CD8-positive, alpha-beta memory T cell (primary cell): ENCODE data around the gene INO80B. TPM values are rescaled to one million over a fixed set of nuclear protein-coding genes. Genes with fewer than 3 reads are reported as not detected.
"Not testable (repeated sequence)": the region's sequence is repeated elsewhere in the genome, so short reads cannot be mapped to it uniquely, and the experiment has no call there.

Experiments used
- CTCF ChIA-PET: fragments of 350-600 bp; sonication (Branson Sonifier 250); formaldehyde crosslinking; loops from one replicate; lab custom pipeline; 2021; ENCODE audit warnings: antibody characterized with exemption; lab: Charles Lee
- POLR2A ChIA-PET: fragments of 350-600 bp; sonication (Branson Sonifier 250); formaldehyde crosslinking; loops from one replicate; lab custom pipeline; 2021; ENCODE audit warnings: antibody characterized with exemption; lab: Charles Lee
- DNase-seq, 5 donors: peaks; one replicate each; pipeline versions ENCODE4 v3.0.0 to v3.0.0-alpha.2; 2020 to 2022; ENCODE audit warnings: mixed read lengths in 1 of 5
- H3K27ac ChIP-seq: one replicate; pipeline ENCODE4 v1.7.0; 2013; ENCODE audit warnings: low read depth, mild to moderate bottlenecking, low read length, moderate library complexity
- H3K27me3 ChIP-seq: 2 replicates; pipeline ENCODE4 v1.7.0; 2013; ENCODE audit warnings: low read length, mild to moderate bottlenecking; ENCODE audit not compliant: insufficient read depth, poor library complexity, severe bottlenecking
- H3K36me3 ChIP-seq: 2 replicates; pipeline ENCODE4 v1.7.0; 2013; ENCODE audit warnings: mild to moderate bottlenecking, low read length, moderate library complexity; ENCODE audit not compliant: insufficient read depth
- H3K4me1 ChIP-seq: 2 replicates; pipeline ENCODE4 v1.7.0; 2013; ENCODE audit warnings: mild to moderate bottlenecking, low read length, moderate library complexity; ENCODE audit not compliant: insufficient read depth
- H3K4me3 ChIP-seq: 2 replicates; pipeline ENCODE4 v1.7.0; 2013; ENCODE audit warnings: mild to moderate bottlenecking, low read length
- H3K9me3 ChIP-seq: 2 replicates; pipeline ENCODE4 v1.7.0; 2013; ENCODE audit warnings: mild to moderate bottlenecking, low read length
- H3K27ac Mint-ChIP-seq, 8 donors: one replicate each; pipeline ENCODE4 v1.8.0; 2020 to 2021; ENCODE audit warnings: mixed read lengths in 8 of 8, mild to moderate bottlenecking in 6 of 8, inconsistent platforms in 3 of 8, moderate library complexity in 3 of 8
- H3K27me3 Mint-ChIP-seq, 2 donors: one replicate each; pipeline ENCODE4 v1.8.0; 2020 to 2021; ENCODE audit warnings: mixed read lengths in 2 of 2, mild to moderate bottlenecking in 1 of 2, moderate library complexity in 1 of 2
- H3K36me3 Mint-ChIP-seq, 3 donors: one replicate each; pipeline ENCODE4 v1.8.0; 2020 to 2021; ENCODE audit warnings: mixed read lengths in 3 of 3, inconsistent platforms in 1 of 3, mild to moderate bottlenecking in 1 of 3
- H3K4me1 Mint-ChIP-seq, 3 donors: one replicate each; pipeline ENCODE4 v1.8.0; 2020 to 2021; ENCODE audit warnings: mixed read lengths in 3 of 3, inconsistent platforms in 1 of 3, mild to moderate bottlenecking in 1 of 3
- H3K4me3 Mint-ChIP-seq, 7 donors: one replicate each; pipeline ENCODE4 v1.8.0; 2020 to 2021; ENCODE audit warnings: mixed read lengths in 7 of 7, mild to moderate bottlenecking in 6 of 7, moderate library complexity in 4 of 7, inconsistent platforms in 2 of 7
- H3K9me3 Mint-ChIP-seq, 5 donors: one replicate each; pipeline ENCODE4 v1.8.0; 2020 to 2022; ENCODE audit warnings: mixed read lengths in 5 of 5, mild to moderate bottlenecking in 3 of 5, moderate library complexity in 2 of 5, inconsistent platforms in 1 of 5
- polyA plus RNA-seq: library from polyadenylated mRNA; unstranded; fragments of 300-500 nt; fragmentation: Illumina TruSeq; gene quantifications from one replicate; pipeline ENCODE4 v1.2.3, GENCODE V29; 2021
- total RNA-seq, 2 experiments: library from RNA; stranded (reverse); gene quantifications; one replicate each; pipeline ENCODE4 v1.2.3, GENCODE V29; 2021

Gene INO80B
- total and polyA plus RNA-seq, 3 experiments from 2014 or later: 7.6 to 44.3 (median 44.1) TPM

GRCh38 chr2:74442483-74443297, 12.2 kb upstream of the INO80B start:
- POLR2A ChIA-PET: interaction anchor here (0.5 to 0.7 kb wide), 3 partner anchors 19 to 599 kb away, joined by 3 to 5 read pairs (median 3); no protein-coding TSS in a partner anchor
- CTCF ChIA-PET, H3K4me3 ChIP-seq, H3K36me3 Mint-ChIP-seq, H3K36me3 ChIP-seq, H3K27ac ChIP-seq, H3K9me3 Mint-ChIP-seq, H3K4me1 ChIP-seq, DNase-seq, H3K9me3 ChIP-seq: not testable (repeated sequence)
- H3K27me3 ChIP-seq: peaks cover 26% of the 10 kb centered on the region
- H3K27ac Mint-ChIP-seq: peak overlapping the region in 4 of 8 donors; percentile 48 to 81 (median 66)
- peaks cover 6 to 20% (median 8%) of the 10 kb centered on the region in 3 donors for H3K4me1 Mint-ChIP-seq
- peak overlapping the region in 6 of 7 donors; percentile 52 to 78 (median 66) for H3K4me3 Mint-ChIP-seq
- peaks cover 27 to 37% of the 10 kb centered on the region in 2 donors for H3K27me3 Mint-ChIP-seq

- Histone ChIP-seq H3K36me3 (no peaks in the 10 kb centered on the region), H3K9me3 (no peaks in the 10 kb centered on the region), H3K4me1 (peaks cover 8% of the 10 kb centered on the region), H3K4me3 (no peak overlapping the region), H3K27me3 (peaks cover 26% of the 10 kb centered on the region), H3K27ac (no peak overlapping the region)
- Mint-ChIP-seq H3K27me3 (peaks cover 21 to 24% of the 10 kb centered on the region in 2 donors), H3K4me1 (peaks cover 6 to 20% (median 8%) of the 10 kb centered on the region in 3 donors), H3K9me3 (peaks cover 0 to 2% (median 0%) of the 10 kb centered on the region in 5 donors), H3K4me3 (no peak overlapping the region), H3K27ac (no peak overlapping the region), H3K36me3 (no peaks in the 10 kb centered on the region)
- POLR2A ChIA-PET: no interaction called here
- DNase-seq: no peak
- CTCF ChIA-PET: interaction anchor here (0.9 to 1.5 kb wide), 2 partner anchors 10 to 44 kb away, joined by 3 to 4 read pairs; partner anchors contain the start of gene INO80B
Measured at GRCh38 chr2:74444498-74445318, 10.2 kb upstream of the INO80B start.

GRCh38 chr2:74447230-74447999, 7.5 kb upstream of the INO80B start:
- Mint-ChIP-seq H3K27ac (no peak overlapping the region), H3K36me3 (no peaks in the 10 kb centered on the region), H3K4me1 (peaks cover 3 to 4% (median 4%) of the 10 kb centered on the region in 3 donors), H3K27me3 (peaks cover 14 to 16% of the 10 kb centered on the region in 2 donors), H3K9me3 (no peaks in the 10 kb centered on the region), H3K4me3 (no peak overlapping the region)
- POLR2A ChIA-PET: no interaction called here
- H3K4me3 ChIP-seq: no peak overlapping the region
- H3K4me1 ChIP-seq: peaks cover 5% of the 10 kb centered on the region
- DNase-seq: no peak
- CTCF ChIA-PET: no interaction called here
- H3K27ac ChIP-seq: no peak overlapping the region
- no peaks in the 10 kb centered on the region for H3K9me3 ChIP-seq
- peaks cover 5% of the 10 kb centered on the region for H3K27me3 ChIP-seq
- H3K36me3 ChIP-seq: no peaks in the 10 kb centered on the region

GRCh38 chr2:74448771-74449170, 6.1 kb upstream of the INO80B start:
- H3K36me3 ChIP-seq: no peaks in the 10 kb centered on the region
- CTCF ChIA-PET: interaction anchor here (1.3 kb wide), 1 partner anchor 57 kb away, joined by 4 read pairs; no protein-coding TSS in a partner anchor
- no peak overlapping the region for H3K4me3 ChIP-seq
- POLR2A ChIA-PET: no interaction called here
- Mint-ChIP-seq H3K4me3 (no peak overlapping the region), H3K4me1 (peaks cover 13 to 15% (median 15%) of the 10 kb centered on the region in 3 donors), H3K27me3 (peaks cover 8 to 15% of the 10 kb centered on the region in 2 donors), H3K27ac (peak overlapping the region in 2 of 8 donors; percentile 26 to 32), H3K36me3 (no peaks in the 10 kb centered on the region), H3K9me3 (no peaks in the 10 kb centered on the region)
- no peaks in the 10 kb centered on the region for H3K27me3 ChIP-seq
- H3K9me3 ChIP-seq: no peaks in the 10 kb centered on the region
- DNase-seq: no peak
- H3K4me1 ChIP-seq: peaks cover 12% of the 10 kb centered on the region
- no peak overlapping the region for H3K27ac ChIP-seq

GRCh38 chr2:74450570-74451190, 4.2 kb upstream of the INO80B start:
- POLR2A ChIA-PET: interaction anchor here (0.6 to 0.7 kb wide), 2 partner anchors 23 to 46 kb away, joined by 4 to 7 read pairs; no protein-coding TSS in a partner anchor
- Histone ChIP-seq H3K27ac (no peak overlapping the region), H3K4me1 (peaks cover 24% of the 10 kb centered on the region), H3K36me3 (no peaks in the 10 kb centered on the region), H3K27me3 (no peaks in the 10 kb centered on the region), H3K4me3 (no peak overlapping the region), H3K9me3 (no peaks in the 10 kb centered on the region)
- Mint-ChIP-seq H3K4me1 (peaks cover 28 to 30% (median 30%) of the 10 kb centered on the region in 3 donors), H3K27ac (peak overlapping the region in 4 of 8 donors; percentile 28 to 63 (median 44)), H3K36me3 (peaks cover 0 to 6% (median 0%) of the 10 kb centered on the region in 3 donors), H3K9me3 (no peaks in the 10 kb centered on the region), H3K27me3 (no peaks in the 10 kb centered on the region), H3K4me3 (no peak overlapping the region)
- DNase-seq: no peak
- CTCF ChIA-PET: interaction anchor here (1.2 kb wide), 1 partner anchor 32 kb away, joined by 5 read pairs; the partner anchor contains the start of genes CCDC142 and TTC31

- Histone ChIP-seq H3K4me3 (peak overlapping the region; percentile 62), H3K27ac (peak overlapping the region; percentile 94), H3K27me3 (no peaks in the 10 kb centered on the region), H3K9me3 (no peaks in the 10 kb centered on the region), H3K36me3 (no peaks in the 10 kb centered on the region), H3K4me1 (peaks cover 46% of the 10 kb centered on the region)
- Mint-ChIP-seq H3K36me3 (peaks cover 0 to 33% (median 0%) of the 10 kb centered on the region in 3 donors), H3K27me3 (peaks cover 0 to 2% of the 10 kb centered on the region in 2 donors), H3K4me3 (peak overlapping the region; percentile 87 to 98 (median 92)), H3K4me1 (peaks cover 61 to 70% (median 66%) of the 10 kb centered on the region in 3 donors), H3K27ac (peak overlapping the region; percentile 91 to 100 (median 99)), H3K9me3 (no peaks in the 10 kb centered on the region)
- ChIA-PET CTCF (interaction anchor here (0.9 to 5.8 kb wide), 7 partner anchors 10 to 130 kb away, joined by 3 to 83 read pairs (median 4); partner anchors contain the start of genes C2orf81, CCDC142, MRPL53 and TTC31), POLR2A (interaction anchor here (0.6 to 3.8 kb wide), 8 partner anchors 11 to 73 kb away, joined by 3 to 54 read pairs (median 17); partner anchors contain the start of genes CCDC142, DQX1, MRPL53 and TTC31)
- no peak for DNase-seq
Measured at GRCh38 chr2:74457129-74457548, 2.3 kb downstream of the INO80B start.
